Fibroblast of lung (primary cell): ENCODE measurements around the gene CFAP410. TPM values are rescaled to one million over a fixed set of nuclear protein-coding genes. Genes with fewer than 3 reads are reported as not detected.

Experiments used
- DNase-seq, 2 donors: peaks; one replicate each; pipeline versions ENCODE4 v3.0.0 to v3.0.0-alpha.2; 2010; ENCODE audit warnings: low read depth in 2 of 2
- H2AFZ ChIP-seq: 2 replicates; pipeline ENCODE4 v1.5.1; 2012; ENCODE audit warnings: low read length, control low read depth, inconsistent platforms
- H3K27ac ChIP-seq: 2 replicates; pipeline ENCODE4 v1.5.1; 2011; ENCODE audit warnings: low read length, control low read depth; ENCODE audit not compliant: insufficient read depth
- H3K27me3 ChIP-seq: 2 replicates; pipeline ENCODE4 v1.5.1; 2011; ENCODE audit warnings: mild to moderate bottlenecking, low read length; ENCODE audit not compliant: control insufficient read depth, insufficient read depth
- H3K36me3 ChIP-seq: 2 replicates; pipeline ENCODE4 v1.5.1; 2011; ENCODE audit warnings: low read length; ENCODE audit not compliant: control insufficient read depth, insufficient read depth
- H3K4me1 ChIP-seq: 2 replicates; pipeline ENCODE4 v1.5.1; 2011; ENCODE audit warnings: low read length; ENCODE audit not compliant: control insufficient read depth, insufficient read depth; ENCODE audit errors: extremely low read depth
- H3K4me2 ChIP-seq: 2 replicates; pipeline ENCODE4 v1.5.1; 2011; ENCODE audit warnings: low read length, control low read depth; ENCODE audit not compliant: insufficient read depth; ENCODE audit errors: extremely low read depth
- H3K4me3 ChIP-seq, 4 experiments: fragments of 200-600 bp in 1 of 4; sonication (generic) in 1 of 4; replicated peaks in 1 of 4; 2 replicates each; pipeline ENCODE4 v1.5.1; 2011 to 2016; ENCODE audit warnings: low read length in 4 of 4, low read depth in 3 of 4, mild to moderate bottlenecking in 3 of 4, control low read depth in 2 of 4, inconsistent platforms in 1 of 4, mixed read lengths in 1 of 4; ENCODE audit not compliant: insufficient read depth in 1 of 4; ENCODE audit errors: control extremely low read depth in 1 of 4
- H3K79me2 ChIP-seq: 2 replicates; pipeline ENCODE4 v1.5.1; 2012; ENCODE audit warnings: mild to moderate bottlenecking, low read length, inconsistent platforms; ENCODE audit not compliant: control insufficient read depth, insufficient read depth
- H3K9ac ChIP-seq: 2 replicates; pipeline ENCODE4 v1.5.1; 2011; ENCODE audit warnings: mild to moderate bottlenecking, low read length, control low read depth; ENCODE audit not compliant: insufficient read depth
- H3K9me3 ChIP-seq: 2 replicates; pipeline ENCODE4 v1.5.1; 2012; ENCODE audit warnings: low read depth, low read length; ENCODE audit not compliant: control insufficient read depth, insufficient read depth
- H4K20me1 ChIP-seq: 2 replicates; pipeline ENCODE4 v1.5.1; 2011; ENCODE audit warnings: low read length; ENCODE audit not compliant: control insufficient read depth, insufficient read depth; ENCODE audit errors: extremely low read depth
- EZH2 ChIP-seq: IDR thresholded peaks from 2 replicates; pipeline ENCODE4 v1.5.1; 2012; ENCODE audit warnings: low read length, control low read depth, mild to moderate bottlenecking; ENCODE audit errors: missing control alignments
- polyA plus RNA-seq, 2 donors: library from polyadenylated mRNA; depleted of rRNA in 1 of 2; stranded (reverse) in 1 of 2; unstranded in 1 of 2; fragments of >200 nt; gene quantifications; 2 replicates each; pipeline ENCODE4 v1.2.1, GENCODE V29; 2011 to 2012; ENCODE audit warnings: missing spikeins in 1 of 2
- total RNA-seq: library from RNA; depleted of rRNA; stranded (reverse); fragments of >200 nt; gene quantifications from 2 replicates; pipeline ENCODE4 v1.2.1, GENCODE V29; 2014
- TF ChIP-seq, protein P1 (sequence below), 2 donors: IDR thresholded peaks in 1 of 2; conservative IDR thresholded peaks in 1 of 2; 1 replicate in 1 of 2; 2 replicates in 1 of 2; pipeline ENCODE4 v1.5.1; 2011 to 2012; ENCODE audit warnings: low read length in 2 of 2, control low read depth in 1 of 2, inconsistent platforms in 1 of 2, low read depth in 1 of 2, mild to moderate bottlenecking in 1 of 2

Gene CFAP410
- total and polyA plus RNA-seq, 2 donors (not counting 1 experiment from before 2014, with no cell fraction given): 4.9 to 7.1 TPM

DNA sequence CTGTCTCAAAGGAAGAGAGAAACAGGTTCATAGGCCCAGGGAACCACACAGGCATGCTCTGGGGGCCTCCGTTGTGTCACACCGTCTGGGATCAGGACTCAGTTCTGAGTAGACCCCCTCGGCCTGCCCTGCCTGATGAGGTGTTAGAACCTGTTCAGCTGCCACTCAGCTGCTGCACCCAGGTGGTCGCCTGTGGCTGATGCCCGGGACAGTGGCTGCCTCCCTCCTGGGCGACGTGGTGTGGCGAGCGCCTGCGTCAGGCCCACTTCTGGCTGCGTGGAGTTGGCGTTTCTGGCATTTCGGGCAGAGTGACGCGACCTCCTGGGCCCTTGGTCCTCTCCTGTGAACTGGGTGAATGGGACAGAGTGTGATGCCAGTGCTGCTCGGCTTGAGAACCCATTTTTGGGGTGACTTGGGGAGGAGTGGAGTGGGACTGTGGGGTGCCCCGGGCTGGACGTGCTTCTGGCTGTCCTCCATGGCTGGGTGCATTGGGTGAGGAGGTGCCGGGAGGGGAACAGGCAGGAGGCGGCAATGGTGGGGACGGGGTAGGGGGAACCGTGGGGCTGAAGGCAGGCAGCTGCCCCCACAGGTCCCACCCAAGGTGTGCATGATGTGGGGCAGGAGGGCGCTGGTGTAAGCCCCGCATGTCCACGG, 10.8 kb downstream of the CFAP410 start:
- Histone ChIP-seq H2AFZ (no peak overlapping the region), H3K4me1 (no peaks in the 10 kb centered on the region), H3K9ac (no peak overlapping the region), H3K4me3 (no peak overlapping the region), H3K4me2 (no peak overlapping the region), H4K20me1 (no peaks in the 10 kb centered on the region), H3K9me3 (no peaks in the 10 kb centered on the region), H3K27me3 (no peaks in the 10 kb centered on the region), H3K36me3 (peaks cover 19% of the 10 kb centered on the region), H3K27ac (no peak overlapping the region), H3K79me2 (no peaks in the 10 kb centered on the region)
- DNase-seq: no peak
- no peak for TF ChIP-seq EZH2
- TF ChIP-seq, protein P1, sequence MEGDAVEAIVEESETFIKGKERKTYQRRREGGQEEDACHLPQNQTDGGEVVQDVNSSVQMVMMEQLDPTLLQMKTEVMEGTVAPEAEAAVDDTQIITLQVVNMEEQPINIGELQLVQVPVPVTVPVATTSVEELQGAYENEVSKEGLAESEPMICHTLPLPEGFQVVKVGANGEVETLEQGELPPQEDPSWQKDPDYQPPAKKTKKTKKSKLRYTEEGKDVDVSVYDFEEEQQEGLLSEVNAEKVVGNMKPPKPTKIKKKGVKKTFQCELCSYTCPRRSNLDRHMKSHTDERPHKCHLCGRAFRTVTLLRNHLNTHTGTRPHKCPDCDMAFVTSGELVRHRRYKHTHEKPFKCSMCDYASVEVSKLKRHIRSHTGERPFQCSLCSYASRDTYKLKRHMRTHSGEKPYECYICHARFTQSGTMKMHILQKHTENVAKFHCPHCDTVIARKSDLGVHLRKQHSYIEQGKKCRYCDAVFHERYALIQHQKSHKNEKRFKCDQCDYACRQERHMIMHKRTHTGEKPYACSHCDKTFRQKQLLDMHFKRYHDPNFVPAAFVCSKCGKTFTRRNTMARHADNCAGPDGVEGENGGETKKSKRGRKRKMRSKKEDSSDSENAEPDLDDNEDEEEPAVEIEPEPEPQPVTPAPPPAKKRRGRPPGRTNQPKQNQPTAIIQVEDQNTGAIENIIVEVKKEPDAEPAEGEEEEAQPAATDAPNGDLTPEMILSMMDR (conservative IDR thresholded peaks at IDR 0.05 in 1 of 2, IDR thresholded peaks at IDR 0.05 in 1 of 2; ENCODE audit: low read depth in 1 of 2, low read length in 2 of 2): no peak

DNA sequence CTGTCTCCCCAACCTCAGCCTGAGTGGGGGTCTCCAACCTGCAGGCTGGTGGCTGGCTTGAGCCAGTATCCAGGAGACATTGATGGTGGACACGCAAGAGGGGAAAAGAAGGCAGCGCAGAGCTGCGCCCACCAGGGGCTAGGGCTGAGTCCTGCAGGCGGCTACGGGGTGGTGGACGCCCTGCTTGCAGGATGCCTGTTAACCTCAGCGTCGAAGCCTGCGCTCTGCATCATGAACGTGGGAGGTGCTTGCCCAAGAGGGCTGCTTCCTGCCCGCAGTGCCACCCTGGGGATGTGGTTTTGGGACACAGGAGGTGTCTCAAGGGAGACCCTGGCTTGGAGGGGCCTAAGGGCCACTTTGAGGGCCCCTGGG, 11.6 kb downstream of the CFAP410 start:
- Histone ChIP-seq H3K4me3 (no peak overlapping the region), H3K9ac (no peak overlapping the region), H2AFZ (no peak overlapping the region), H3K27ac (no peak overlapping the region), H3K9me3 (no peaks in the 10 kb centered on the region), H4K20me1 (no peaks in the 10 kb centered on the region), H3K4me2 (no peak overlapping the region), H3K79me2 (no peaks in the 10 kb centered on the region), H3K4me1 (no peaks in the 10 kb centered on the region), H3K27me3 (no peaks in the 10 kb centered on the region), H3K36me3 (peaks cover 19% of the 10 kb centered on the region)
- DNase-seq: no peak
- TF ChIP-seq EZH2: no peak
- TF ChIP-seq, protein P1 (conservative IDR thresholded peaks at IDR 0.05 in 1 of 2, IDR thresholded peaks at IDR 0.05 in 1 of 2; ENCODE audit: low read depth in 1 of 2, low read length in 2 of 2): no peak

DNA sequence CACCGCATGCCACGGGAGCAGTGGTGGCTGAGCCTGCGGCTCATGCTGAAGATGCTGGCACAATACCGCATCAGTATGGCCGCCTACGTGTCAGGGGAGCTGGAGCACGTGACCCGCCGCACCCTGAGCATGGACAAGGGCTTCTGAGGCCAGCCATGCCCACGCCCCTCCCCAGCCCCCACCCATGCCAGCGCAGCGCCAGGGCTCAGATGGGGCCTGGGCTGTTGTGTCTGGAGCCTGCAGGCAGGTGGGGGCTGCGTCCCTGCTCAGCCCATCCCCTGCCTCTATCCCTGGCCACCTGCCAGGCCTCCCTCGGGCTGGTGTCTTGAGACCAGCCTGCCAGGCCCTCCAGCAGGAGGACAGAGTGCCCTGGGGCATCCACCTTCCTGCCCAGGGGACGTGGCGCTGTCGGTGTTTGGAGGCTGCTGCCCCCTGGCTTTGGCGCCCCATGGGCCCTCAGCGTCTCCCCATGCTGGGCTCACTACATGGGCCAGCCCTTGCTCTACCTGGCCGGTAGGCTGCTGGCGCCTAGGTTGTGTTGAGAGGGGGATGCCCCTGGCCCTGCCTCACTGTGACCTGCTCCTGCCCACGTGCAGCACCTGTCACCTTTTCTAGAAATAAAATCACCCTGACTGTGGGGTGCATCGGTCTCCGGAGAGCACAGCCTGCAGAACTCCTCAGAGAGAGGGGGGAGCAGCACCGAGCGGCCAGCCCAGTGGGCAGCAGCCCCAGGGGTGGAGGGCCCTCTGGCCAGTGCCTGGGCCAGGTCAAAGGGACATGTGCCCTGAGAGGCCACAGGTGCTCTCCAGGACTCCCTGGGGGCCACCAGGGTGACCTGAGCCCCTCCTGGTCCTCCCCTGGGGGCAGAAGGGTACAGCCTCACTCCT, 12.2 kb downstream of the CFAP410 start:
- H3K4me3 ChIP-seq: no peak overlapping the region
- H3K4me1 ChIP-seq: no peaks in the 10 kb centered on the region
- H3K27ac ChIP-seq: no peak overlapping the region
- no peaks in the 10 kb centered on the region for H4K20me1 ChIP-seq
- no peaks in the 10 kb centered on the region for H3K79me2 ChIP-seq
- no peak for TF ChIP-seq EZH2
- TF ChIP-seq, protein P1 (conservative IDR thresholded peaks at IDR 0.05 in 1 of 2, IDR thresholded peaks at IDR 0.05 in 1 of 2; ENCODE audit: low read depth in 1 of 2, low read length in 2 of 2): no peak
- DNase-seq: no peak
- H2AFZ ChIP-seq: no peak overlapping the region
- H3K9ac ChIP-seq: no peak overlapping the region
- no peak overlapping the region for H3K4me2 ChIP-seq
- no peaks in the 10 kb centered on the region for H3K9me3 ChIP-seq
- no peaks in the 10 kb centered on the region for H3K27me3 ChIP-seq
- H3K36me3 ChIP-seq: peaks cover 19% of the 10 kb centered on the region
